ENCODE measurements around the gene TBPL2. TPM values are rescaled to one million over a fixed set of nuclear protein-coding genes. Genes with fewer than 3 reads are reported as not detected.

The TBPL2 gene
- total RNA-seq, 1 donor from 2014 or later: not detected

DNA sequence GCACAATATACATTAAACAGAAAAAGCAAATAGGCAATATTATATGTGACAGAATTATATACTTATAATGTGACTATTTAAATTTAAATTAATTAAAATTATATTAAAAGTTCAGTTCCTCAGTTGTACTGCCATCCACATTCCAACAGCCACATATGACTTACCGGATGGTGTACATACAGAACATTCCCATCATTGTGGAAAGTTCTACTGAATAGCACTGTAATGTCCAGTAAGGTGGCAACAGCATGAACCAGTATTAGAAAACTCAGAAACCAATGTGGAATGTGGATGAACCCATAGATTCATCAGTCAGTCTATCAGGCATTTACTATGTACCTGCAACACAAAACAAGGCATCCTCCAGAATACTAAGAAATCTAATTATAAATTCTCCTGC is 41.2 kb downstream of the TBPL2 start:
- Histone ChIP-seq H3K4me3 (no peak overlapping the region), H3K4me1 (peaks cover 4 to 26% of the 10 kb centered on the region in 2 donors), H3K27ac (peak overlapping the region; percentile 35 to 84), H3K9me3 (no peaks in the 10 kb centered on the region), H3K36me3 (peaks cover 3 to 7% of the 10 kb centered on the region in 2 donors), H3K27me3 (no peaks in the 10 kb centered on the region)
- intact Hi-C loops (cut with DNase I): loop anchor here (1.0 to 2.0 kb wide), 2 partner anchors 12 to 14 kb away; partner anchors contain the start of gene ATG14
- TF ChIP-seq, protein P1, sequence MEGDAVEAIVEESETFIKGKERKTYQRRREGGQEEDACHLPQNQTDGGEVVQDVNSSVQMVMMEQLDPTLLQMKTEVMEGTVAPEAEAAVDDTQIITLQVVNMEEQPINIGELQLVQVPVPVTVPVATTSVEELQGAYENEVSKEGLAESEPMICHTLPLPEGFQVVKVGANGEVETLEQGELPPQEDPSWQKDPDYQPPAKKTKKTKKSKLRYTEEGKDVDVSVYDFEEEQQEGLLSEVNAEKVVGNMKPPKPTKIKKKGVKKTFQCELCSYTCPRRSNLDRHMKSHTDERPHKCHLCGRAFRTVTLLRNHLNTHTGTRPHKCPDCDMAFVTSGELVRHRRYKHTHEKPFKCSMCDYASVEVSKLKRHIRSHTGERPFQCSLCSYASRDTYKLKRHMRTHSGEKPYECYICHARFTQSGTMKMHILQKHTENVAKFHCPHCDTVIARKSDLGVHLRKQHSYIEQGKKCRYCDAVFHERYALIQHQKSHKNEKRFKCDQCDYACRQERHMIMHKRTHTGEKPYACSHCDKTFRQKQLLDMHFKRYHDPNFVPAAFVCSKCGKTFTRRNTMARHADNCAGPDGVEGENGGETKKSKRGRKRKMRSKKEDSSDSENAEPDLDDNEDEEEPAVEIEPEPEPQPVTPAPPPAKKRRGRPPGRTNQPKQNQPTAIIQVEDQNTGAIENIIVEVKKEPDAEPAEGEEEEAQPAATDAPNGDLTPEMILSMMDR (IDR thresholded peaks at IDR 0.05): no peak
- DNase-seq (ENCODE audit: low spot score in 2 of 2): no peak

DNA sequence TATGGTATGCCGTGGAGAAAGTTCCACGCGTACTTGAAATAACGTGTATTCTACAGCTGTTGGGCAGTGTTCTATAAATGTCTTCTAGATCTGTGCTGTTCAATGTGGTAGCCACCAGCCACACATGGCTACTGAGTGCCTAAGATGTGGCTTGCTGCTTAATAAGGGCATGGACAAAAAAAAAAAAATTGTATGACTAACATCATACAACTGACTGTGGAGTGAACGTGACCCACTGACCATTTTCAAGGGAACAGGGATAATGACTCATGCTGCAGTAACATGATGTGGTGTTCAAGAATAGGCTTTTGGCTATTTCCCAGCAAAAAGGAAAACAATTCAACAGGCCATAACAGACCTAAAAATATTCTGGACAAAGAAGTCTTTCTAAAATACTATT is 41.7 kb downstream of the TBPL2 start:
- TF ChIP-seq, protein P1 (IDR thresholded peaks at IDR 0.05): no peak
- peak overlapping the region; percentile 44 to 84 for H3K27ac ChIP-seq
- DNase-seq (ENCODE audit: low spot score in 2 of 2): peak; percentile 28 to 82
- H3K27me3 ChIP-seq: no peaks in the 10 kb centered on the region
- H3K9me3 ChIP-seq: no peaks in the 10 kb centered on the region
- peaks cover 4 to 26% of the 10 kb centered on the region in 2 donors for H3K4me1 ChIP-seq
- intact Hi-C loops (cut with DNase I): loop anchor here (1.0 to 2.0 kb wide), 2 partner anchors 13 to 14 kb away; partner anchors contain the start of gene ATG14
- H3K4me3 ChIP-seq: no peak overlapping the region
- H3K36me3 ChIP-seq: peaks cover 4 to 7% of the 10 kb centered on the region in 2 donors

DNA sequence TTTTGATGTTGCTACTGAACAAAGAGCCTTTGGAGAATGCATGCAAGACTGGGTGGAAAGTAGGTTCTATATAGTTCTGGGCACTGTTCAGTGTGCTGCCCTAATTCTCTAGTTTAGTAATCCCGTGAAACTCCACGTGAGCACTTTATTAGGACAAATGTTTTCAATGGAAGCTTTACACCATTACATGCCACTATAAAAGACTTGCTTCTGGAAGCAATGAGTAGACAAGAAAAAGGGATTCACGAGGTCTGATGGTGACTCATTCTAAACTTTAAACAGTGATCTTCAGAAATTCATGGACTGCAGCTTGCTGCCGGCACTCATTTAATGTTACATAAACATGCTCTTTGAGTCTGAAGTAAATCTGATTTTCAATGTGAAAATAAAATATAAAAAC is 51.1 kb downstream of the TBPL2 start:
- Histone ChIP-seq H3K9me3 (no peaks in the 10 kb centered on the region), H3K36me3 (peaks cover 32 to 49% of the 10 kb centered on the region in 2 donors), H3K4me1 (peaks cover 4% of the 10 kb centered on the region in 2 donors), H3K4me3 (no peak overlapping the region), H3K27me3 (no peaks in the 10 kb centered on the region), H3K27ac (peak overlapping the region in 1 of 2 donors; percentile 10)
- TF ChIP-seq, protein P1 (IDR thresholded peaks at IDR 0.05): no peak
- DNase-seq (ENCODE audit: low spot score in 2 of 2): no peak
- intact Hi-C loops (cut with DNase I): loop anchor here (10.0 kb wide), 1 partner anchor 1435 kb away; the partner anchor contains the start of gene BMP4

DNA sequence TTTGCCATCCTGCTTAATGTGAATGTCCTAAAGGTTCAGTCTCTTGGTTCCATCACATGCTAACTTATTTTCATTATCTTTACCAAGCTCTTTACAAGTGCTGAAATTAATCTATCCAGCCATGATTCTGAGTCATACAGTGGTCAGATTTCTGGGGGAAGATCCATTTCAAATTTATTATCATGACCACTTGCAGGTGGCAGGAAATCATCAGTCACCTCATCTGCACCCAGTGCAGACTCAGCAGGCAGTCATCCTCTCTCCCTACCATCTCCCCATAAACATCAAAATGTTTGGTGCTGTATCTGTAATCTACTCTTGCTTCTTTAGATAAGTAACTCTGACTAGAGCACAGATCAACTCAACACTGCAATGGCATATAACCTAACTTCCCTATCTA is 52.3 kb downstream of the TBPL2 start:
- Histone ChIP-seq H3K27ac (no peak overlapping the region), H3K36me3 (peaks cover 29 to 49% of the 10 kb centered on the region in 2 donors), H3K9me3 (no peaks in the 10 kb centered on the region), H3K27me3 (no peaks in the 10 kb centered on the region), H3K4me3 (no peak overlapping the region), H3K4me1 (peaks cover 11% of the 10 kb centered on the region in 2 donors)
- intact Hi-C loops (cut with DNase I): loop anchor here (10.0 kb wide), 1 partner anchor 1433 kb away; the partner anchor contains the start of gene BMP4
- DNase-seq (ENCODE audit: low spot score in 2 of 2): no peak
- TF ChIP-seq, protein P1 (IDR thresholded peaks at IDR 0.05): no peak

DNA sequence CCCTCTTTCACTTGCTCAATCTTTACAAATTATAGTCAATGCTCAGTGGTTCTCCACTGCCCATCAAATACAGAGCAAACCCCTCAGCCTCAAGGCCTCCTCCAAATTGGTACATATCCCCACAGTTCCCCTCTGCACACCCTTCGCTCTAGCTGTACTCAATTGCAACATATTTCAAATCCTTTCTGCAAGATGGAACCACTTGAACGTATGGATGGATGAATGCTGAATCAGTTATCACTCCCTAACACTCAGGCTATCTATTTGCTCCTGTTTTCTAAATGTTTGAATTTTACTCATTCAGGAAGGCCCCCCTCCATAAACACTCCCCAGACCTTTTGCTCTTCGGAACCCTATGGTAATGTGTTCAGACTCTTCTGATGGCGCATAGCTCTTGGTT is 53.3 kb downstream of the TBPL2 start:
- no peaks in the 10 kb centered on the region for H3K9me3 ChIP-seq

More for the DNA sequence above, 53.3 kb downstream of the TBPL2 start:
- TF ChIP-seq, protein P1 (IDR thresholded peaks at IDR 0.05): no peak
- Histone ChIP-seq H3K27me3 (no peaks in the 10 kb centered on the region), H3K4me3 (no peak overlapping the region), H3K27ac (no peak overlapping the region), H3K36me3 (peaks cover 29 to 48% of the 10 kb centered on the region in 2 donors), H3K4me1 (peaks cover 12 to 17% of the 10 kb centered on the region in 2 donors)
- DNase-seq (ENCODE audit: low spot score in 2 of 2): no peak
- intact Hi-C loops (cut with DNase I): loop anchor here (10.0 kb wide), 1 partner anchor 1432 kb away; the partner anchor contains the start of gene BMP4

Data from ascending aorta (tissue), 2 donors.